HG02943 (cell line): ENCODE data around the gene PAIP2B.
"Not testable (repeated sequence)": the region's sequence is repeated elsewhere in the genome, so short reads cannot be mapped to it uniquely, and the experiment has no call there.

Experiments used
- ATAC-seq: cut with Tn5 transposase; IDR thresholded peaks from one replicate; pipeline ENCODE4 v1.9.1; 2021; ENCODE audit warnings: mild to moderate bottlenecking, low read depth, moderate library complexity; ENCODE audit not compliant: unreplicated experiment

PAIP2B gene

GRCh38 chr2:71223767-71224333 lies 3.1 kb downstream of the PAIP2B start:
- no peak for ATAC-seq

DNA sequence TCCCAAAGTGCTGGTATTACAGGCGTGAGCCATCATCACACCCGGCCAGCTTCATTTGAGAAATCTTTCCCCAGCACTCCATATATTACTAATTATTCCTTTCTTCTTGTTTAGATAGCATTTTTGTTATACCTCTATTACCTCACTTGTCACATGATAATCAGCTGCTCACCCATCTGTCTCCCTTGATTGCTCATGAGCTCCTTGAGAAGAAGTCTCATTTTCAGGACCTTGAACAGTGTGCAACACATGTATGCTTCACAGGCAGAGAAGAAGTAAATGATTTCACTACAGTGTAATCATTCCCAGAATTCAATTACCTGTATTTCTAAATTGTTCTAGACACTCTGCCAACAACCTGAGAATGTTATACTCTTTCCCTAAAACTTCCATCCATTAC lies 6.2 kb downstream of the PAIP2B start:
- ATAC-seq: no peak

DNA sequence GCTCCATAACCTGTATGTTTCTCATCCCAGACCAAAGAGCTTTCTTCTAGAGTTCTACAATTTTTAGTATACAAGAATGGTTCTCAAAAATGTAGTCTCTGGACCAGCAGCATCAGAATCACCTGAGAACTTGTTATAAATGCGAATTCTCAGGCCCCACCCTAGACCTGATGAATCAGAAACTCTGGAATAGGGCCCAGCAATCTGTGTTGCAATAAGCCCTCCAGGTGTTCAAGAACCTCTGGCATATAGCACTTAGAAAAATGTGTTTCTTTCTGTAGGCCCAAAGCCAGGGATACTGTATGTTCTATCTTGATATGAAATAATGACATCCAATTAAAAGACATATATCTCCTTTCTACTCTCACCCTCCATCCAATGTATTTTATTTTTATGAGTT lies 10.4 kb downstream of the PAIP2B start:
- no peak for ATAC-seq

DNA sequence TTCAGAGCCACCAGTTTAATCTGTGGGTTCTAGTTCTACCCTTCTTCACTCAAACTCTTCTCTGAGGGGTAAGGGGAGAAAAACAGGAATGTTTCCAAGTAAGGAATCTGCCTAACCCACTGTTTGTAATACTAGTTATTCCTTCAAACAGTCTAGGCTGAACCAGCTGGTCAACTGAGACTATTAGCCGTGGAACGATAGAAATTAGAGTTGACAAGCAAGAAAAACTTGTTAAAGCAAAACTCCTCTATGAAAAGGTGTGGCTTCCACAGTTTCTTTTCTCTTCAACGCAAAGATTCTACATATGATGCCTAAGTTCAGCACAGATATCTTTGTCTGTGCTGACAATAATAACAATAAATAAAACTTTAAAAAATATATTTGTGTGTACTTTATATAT lies 11.5 kb downstream of the PAIP2B start:
- no peak for ATAC-seq

GRCh38 chr2:71212336-71212735 lies 14.6 kb downstream of the PAIP2B start:
- no peak for ATAC-seq

DNA sequence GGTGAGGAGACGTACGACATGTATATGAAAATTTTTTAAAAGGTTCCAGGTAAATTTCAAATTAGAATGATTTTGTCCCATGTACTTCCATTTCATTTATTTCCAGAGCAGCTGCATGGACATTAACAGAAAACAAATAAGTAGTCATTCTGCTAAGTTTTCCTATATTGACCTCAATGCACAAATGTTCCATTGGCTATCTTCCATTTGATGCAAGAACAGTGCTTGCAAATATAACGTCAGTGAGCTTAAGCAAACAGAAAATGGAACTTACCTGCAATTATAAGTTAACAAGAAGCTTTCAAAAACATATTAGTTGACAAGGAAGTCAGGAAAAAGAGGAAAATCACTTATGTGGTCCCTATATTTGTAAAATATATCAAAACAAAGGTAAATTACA lies 16.6 kb downstream of the PAIP2B start:
- no peak for ATAC-seq

GRCh38 chr2:71208756-71209155 lies 18.1 kb downstream of the PAIP2B start:
- no peak for ATAC-seq

- no peak for ATAC-seq
These were observed 19.3 kb downstream of the PAIP2B start for GRCh38 chr2:71207601-71208000.

- no peak for ATAC-seq
These were observed 20.6 kb downstream of the PAIP2B start for GRCh38 chr2:71206271-71206670.

GRCh38 chr2:71191570-71191943 lies 35.3 kb downstream of the PAIP2B start:
- ATAC-seq: no peak

DNA sequence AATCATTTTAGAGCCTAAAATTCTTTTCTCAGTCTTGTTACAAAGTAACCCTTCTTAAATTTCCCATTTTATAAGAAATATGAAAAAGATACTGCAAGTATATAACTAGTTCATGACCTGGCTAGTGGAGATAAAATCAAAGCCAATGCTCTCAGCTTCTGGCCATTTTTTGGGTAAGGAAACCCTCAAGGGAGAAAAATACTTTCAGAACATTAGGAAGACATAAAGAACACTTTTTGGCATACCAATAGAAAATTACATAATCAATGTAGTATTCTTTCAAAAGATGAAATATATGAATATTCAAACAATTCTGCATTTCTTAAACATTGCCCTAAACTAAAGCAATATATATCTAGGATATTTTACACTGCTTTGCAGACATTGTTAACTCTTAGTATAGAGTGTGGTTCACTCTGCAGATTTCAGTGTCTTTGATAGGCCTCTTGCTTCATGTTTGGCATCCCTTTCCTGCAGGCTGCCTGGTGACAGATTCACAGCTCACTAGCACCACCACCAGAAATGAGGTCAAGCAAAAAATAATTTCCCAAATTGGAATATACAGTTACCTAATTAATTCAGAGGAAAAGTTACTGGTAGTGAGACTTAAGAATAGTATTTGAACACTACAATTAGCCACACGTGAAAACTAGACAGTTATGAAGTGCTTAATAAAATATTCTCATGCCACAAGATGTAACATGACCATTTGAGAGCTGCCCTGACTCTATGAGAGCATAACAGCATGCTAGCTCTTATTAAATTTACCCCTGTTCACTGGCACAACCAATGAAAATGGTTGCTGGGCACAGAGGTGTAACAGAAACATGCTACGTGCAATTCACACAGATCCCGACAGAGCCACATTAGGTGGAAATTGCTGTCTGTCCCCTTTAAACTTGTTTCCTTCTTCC lies 36.0 kb downstream of the PAIP2B start:
- no peak for ATAC-seq

DNA sequence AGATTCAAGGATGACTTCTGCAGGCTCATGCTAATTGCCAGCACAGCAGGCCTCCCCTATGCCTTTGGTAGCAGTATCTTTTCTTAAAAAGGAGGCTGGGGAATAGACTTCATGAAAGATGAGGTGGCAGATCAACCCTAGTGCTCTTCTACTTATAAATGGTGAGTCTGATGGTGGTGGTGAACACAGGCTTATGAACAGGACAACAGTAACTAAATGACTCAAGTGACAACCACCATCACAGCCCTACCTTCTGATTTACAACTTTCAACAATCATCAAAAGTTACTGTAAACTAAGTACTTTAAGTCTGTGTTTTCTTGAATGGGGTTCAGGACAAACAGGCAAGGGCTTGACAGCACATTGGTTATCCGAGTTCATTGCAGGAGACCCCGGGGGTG lies 39.3 kb downstream of the PAIP2B start:
- ATAC-seq: no peak

DNA sequence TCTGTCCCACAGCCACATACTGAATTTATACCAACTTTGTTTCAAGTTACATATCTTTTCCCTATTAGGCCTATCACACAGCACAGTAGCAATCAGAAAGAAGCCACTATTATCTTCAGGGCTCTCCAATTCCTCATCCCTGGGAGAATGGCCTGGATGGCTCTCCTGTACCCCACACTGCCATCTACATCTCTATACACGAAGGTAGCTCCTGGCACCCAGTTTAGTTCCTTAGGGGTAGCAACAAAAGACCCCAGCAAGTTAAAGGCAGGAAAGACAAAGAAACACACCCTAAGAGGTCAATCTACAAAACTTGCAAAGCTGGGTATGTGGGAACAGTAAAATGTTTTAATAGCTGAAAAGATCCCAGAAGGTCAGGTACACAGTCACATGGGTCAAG lies 39.9 kb downstream of the PAIP2B start:
- no peak for ATAC-seq

- not testable (repeated sequence) for ATAC-seq
These were observed 43.4 kb downstream of the PAIP2B start for GRCh38 chr2:71183306-71184115.

- ATAC-seq: no peak
These were observed 45.6 kb downstream of the PAIP2B start for GRCh38 chr2:71181316-71181715.

DNA sequence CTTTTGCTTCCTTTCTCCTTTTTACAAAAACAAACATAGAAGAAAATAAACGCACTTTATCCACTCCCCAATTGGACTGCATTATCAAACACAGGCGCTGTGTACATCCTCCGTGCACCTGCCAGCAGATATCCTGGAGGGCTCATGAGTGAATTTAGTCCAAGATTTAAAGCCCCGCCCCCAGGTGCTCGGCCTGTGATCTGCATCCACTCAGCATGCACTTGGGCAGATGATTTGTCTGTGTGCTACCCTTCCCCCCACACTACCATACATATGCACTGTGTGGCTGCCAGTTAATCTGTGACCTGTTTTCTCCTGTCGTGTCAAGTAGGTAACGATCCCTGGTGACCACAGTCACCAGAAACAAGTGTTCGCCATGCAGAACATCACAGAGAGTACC lies 48.1 kb downstream of the PAIP2B start:
- ATAC-seq: not testable (repeated sequence)

- no peak for ATAC-seq
These were observed 52.7 kb downstream of the PAIP2B start for GRCh38 chr2:71174207-71174606.

DNA sequence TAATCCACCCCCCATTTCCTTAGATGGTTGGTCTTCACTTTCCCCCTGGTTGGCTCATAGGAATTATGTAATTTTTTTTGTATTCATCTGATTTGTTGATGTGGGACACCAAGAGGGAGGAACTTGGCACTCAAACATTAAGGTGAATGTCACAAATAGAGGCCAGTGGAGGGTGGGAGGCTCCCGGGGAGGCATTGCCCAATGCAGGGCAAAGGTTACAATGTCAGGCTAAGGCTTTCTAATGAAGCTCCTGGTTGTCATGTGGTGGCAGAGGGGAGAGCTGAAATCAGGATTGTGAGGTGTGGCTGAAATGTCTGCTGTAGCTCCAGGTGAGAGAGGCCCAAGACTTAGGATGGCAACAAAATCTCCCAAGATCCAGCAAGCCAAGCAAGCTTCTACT lies 53.8 kb downstream of the PAIP2B start:
- ATAC-seq: no peak

DNA sequence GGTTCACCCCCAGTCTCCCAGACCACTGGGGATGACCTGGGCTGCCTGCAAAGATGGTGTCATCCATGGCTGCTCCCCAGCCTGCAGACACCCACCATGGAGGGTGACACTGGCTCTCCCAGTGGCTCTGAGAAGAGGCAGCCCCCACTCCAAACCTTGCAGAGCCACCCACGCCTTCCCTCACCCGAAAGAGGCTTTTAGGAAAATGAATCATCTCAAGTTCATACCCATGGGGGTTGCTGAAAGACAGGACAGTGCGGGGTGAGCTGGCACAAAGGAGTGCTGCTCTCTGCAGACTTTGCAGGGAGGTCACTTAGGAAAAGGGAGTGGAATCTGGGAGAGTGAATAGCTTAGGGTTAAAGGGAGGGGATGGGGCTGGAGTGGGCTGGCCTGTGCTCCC lies 60.1 kb downstream of the PAIP2B start:
- ATAC-seq: no peak

GRCh38 chr2:71157124-71157793 lies 69.6 kb downstream of the PAIP2B start:
- ATAC-seq: no peak

GRCh38 chr2:71156573-71156972 lies 70.3 kb downstream of the PAIP2B start:
- ATAC-seq: no peak
